ENCODE data around the gene ZFYVE28. TPM values are rescaled to one million over a fixed set of nuclear protein-coding genes. Genes with fewer than 3 reads are reported as not detected.

Gene ZFYVE28
- total and polyA plus RNA-seq, 10 of the 15 experiments (the other 5 are each of a cell fraction or from before 2014, with no cell fraction given), result 0.06 to 1.9 (median 0.22) TPM; not detected in 1

DNA sequence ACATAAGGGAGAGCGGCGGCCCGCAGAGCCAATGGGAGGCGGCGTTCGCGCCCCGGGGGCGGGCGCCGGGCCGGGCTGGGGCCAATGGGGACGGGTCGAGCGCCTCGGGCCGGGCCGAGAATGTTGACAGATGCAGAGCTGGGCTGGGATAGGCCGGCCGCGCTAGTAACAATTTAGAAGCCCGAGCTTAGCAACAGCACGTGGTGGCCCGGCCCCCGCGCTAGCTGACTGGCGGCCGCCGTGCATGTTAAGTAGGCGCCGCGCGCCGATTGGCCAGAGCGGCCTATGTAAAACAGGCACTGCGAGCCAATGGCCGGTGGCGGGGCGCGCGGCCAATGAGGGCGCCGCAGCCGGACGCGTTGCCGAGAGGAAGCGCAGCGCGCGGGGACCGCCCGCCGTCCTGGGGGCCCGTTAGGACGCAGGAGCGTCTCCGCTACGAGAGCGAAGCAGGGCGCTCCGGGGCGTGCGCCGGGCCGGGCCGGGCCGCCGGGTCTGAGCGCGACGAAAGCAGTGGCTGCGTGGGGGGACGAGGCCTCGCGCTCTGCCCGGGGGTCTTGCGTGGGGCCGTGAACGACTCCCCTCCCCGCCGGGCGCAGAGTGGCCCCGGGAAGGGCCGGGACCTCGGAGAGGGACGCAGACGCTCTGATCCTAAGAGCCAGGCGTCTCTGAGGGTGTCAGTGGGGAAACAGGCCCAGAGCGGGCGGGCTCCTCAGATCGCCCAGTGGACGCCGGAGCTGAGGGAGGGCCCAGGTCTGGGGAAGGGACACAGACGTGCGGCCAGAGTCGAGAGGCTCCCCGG is 156.1 kb downstream of the ZFYVE28 start (continued):
- TF ChIP-seq MLLT1 (IDR thresholded peaks at IDR 0.05) (no peak), ZZZ3 (IDR thresholded peaks at IDR 0.05; ENCODE audit: control insufficient read depth, insufficient read length, low read depth) (no peak), CHD2 (IDR thresholded peaks at IDR 0.05; ENCODE audit: borderline replicate concordance, low read depth, low read length) (peak; percentile 90), BCL11A (IDR thresholded peaks at IDR 0.05; ENCODE audit: low read depth, low read length) (no peak), RELA (IDR thresholded peaks at IDR 0.05; ENCODE audit: borderline replicate concordance, partially characterized antibody) (peak; percentile 18), NR2C2 (IDR thresholded peaks at IDR 0.05; ENCODE audit: borderline replicate concordance, control insufficient read depth, insufficient read length, low read depth) (no peak), SMAD5 (IDR thresholded peaks at IDR 0.05; ENCODE audit: low read depth) (0 out of 2 replicates have a peak, but pooled peaks have one; percentile 61), TAF1 (IDR thresholded peaks at IDR 0.05; ENCODE audit: borderline replicate concordance, low read depth, low read length) (peak; percentile 36; the same call in 1 of the 2 replicates), ZNF24 (IDR thresholded peaks at IDR 0.05) (no peak), MEF2A (IDR thresholded peaks at IDR 0.05; ENCODE audit: insufficient read depth, low read depth, low read length) (no peak), KAT2A (conservative IDR thresholded peaks at IDR 0.05; ENCODE audit: control insufficient read depth, low read depth, low read length) (no peak), FOS (IDR thresholded peaks at IDR 0.05; ENCODE audit: borderline replicate concordance, extremely low read depth, insufficient read length) (peak; percentile 55), CHD1 (IDR thresholded peaks at IDR 0.05; ENCODE audit: low read depth, low read length) (no peak), NKRF (conservative IDR thresholded peaks at IDR 0.05) (peak; percentile 80), BCL3 (IDR thresholded peaks at IDR 0.05; ENCODE audit: borderline replicate concordance, insufficient read depth, low read depth, low read length, poor library complexity, severe bottlenecking) (no peak), E4F1 (IDR thresholded peaks at IDR 0.05; ENCODE audit: borderline replicate concordance, partially characterized antibody) (no peak)
- TF ChIP-seq, protein P1, sequence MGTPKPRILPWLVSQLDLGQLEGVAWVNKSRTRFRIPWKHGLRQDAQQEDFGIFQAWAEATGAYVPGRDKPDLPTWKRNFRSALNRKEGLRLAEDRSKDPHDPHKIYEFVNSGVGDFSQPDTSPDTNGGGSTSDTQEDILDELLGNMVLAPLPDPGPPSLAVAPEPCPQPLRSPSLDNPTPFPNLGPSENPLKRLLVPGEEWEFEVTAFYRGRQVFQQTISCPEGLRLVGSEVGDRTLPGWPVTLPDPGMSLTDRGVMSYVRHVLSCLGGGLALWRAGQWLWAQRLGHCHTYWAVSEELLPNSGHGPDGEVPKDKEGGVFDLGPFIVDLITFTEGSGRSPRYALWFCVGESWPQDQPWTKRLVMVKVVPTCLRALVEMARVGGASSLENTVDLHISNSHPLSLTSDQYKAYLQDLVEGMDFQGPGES (IDR thresholded peaks at IDR 0.05), result peak; percentile 94

Data from GM12878 (cell line).